ENCODE measurements around the gene ENPP3.

ENPP3 gene

GRCh38 chr6:131768964-131769363 is 131.9 kb downstream of the ENPP3 start:
- DNase-seq, result no peak

- no peak for DNase-seq
Measured at GRCh38 chr6:131769385-131770141, 132.5 kb downstream of the ENPP3 start.

GRCh38 chr6:131770776-131771175 is 133.7 kb downstream of the ENPP3 start:
- no peak for DNase-seq

- DNase-seq, result no peak
Measured at GRCh38 chr6:131773284-131773950, 136.3 kb downstream of the ENPP3 start.

GRCh38 chr6:131775886-131776285 is 138.8 kb downstream of the ENPP3 start:
- DNase-seq, result no peak

GRCh38 chr6:131776985-131777384 is 139.9 kb downstream of the ENPP3 start:
- no peak for DNase-seq

GRCh38 chr6:131778169-131778568 is 141.1 kb downstream of the ENPP3 start:
- no peak for DNase-seq

- DNase-seq, result no peak
Measured at GRCh38 chr6:131779304-131779703, 142.2 kb downstream of the ENPP3 start.

GRCh38 chr6:131780600-131780999 is 143.5 kb downstream of the ENPP3 start:
- no peak for DNase-seq

- DNase-seq, result no peak
Measured at GRCh38 chr6:131781687-131782086, 144.6 kb downstream of the ENPP3 start.

- no peak for DNase-seq
Measured at GRCh38 chr6:131782764-131783163, 145.7 kb downstream of the ENPP3 start.

GRCh38 chr6:131784561-131784960 is 147.5 kb downstream of the ENPP3 start:
- no peak for DNase-seq

- DNase-seq, result no peak
Measured at GRCh38 chr6:131787079-131787478, 150.0 kb downstream of the ENPP3 start.

GRCh38 chr6:131787766-131788712 is 150.9 kb downstream of the ENPP3 start:
- DNase-seq, result no peak

GRCh38 chr6:131789219-131789618 is 152.1 kb downstream of the ENPP3 start:
- no peak for DNase-seq

- no peak for DNase-seq
Measured at GRCh38 chr6:131791476-131791875, 154.4 kb downstream of the ENPP3 start.

- no peak for DNase-seq
Measured at GRCh38 chr6:131792091-131792496, 155.0 kb downstream of the ENPP3 start.

GRCh38 chr6:131795366-131795765 is 158.3 kb downstream of the ENPP3 start:
- no peak for DNase-seq

All from hippocampal formation (tissue), 2 donors.